Upper lobe of left lung (tissue), 6 donors: ENCODE measurements around the gene BPGM. TPM values are rescaled to one million over a fixed set of nuclear protein-coding genes. Genes with fewer than 3 reads are reported as not detected.

Experiments
- ATAC-seq, 2 donors: fragments of 200-7000 bp; cut with Tn5 transposase; one replicate each; pipeline ENCODE4 v1.9.1; 2022; ENCODE audit warnings: mild to moderate bottlenecking in 2 of 2, moderate library complexity in 2 of 2; ENCODE audit not compliant: low FRiP score in 2 of 2
- DNase-seq, 2 donors: peaks; one replicate each; pipeline ENCODE4 v3.0.0-alpha.2; 2019 to 2020
- H3K27ac ChIP-seq, 4 donors: fragments of 200-600 bp; sonication (generic); one replicate each; pipeline ENCODE4 v1.5.1; 2016 to 2019
- H3K27me3 ChIP-seq, 4 donors: fragments of 200-600 bp; sonication (generic); one replicate each; pipeline ENCODE4 v1.5.1; 2017 to 2019
- H3K36me3 ChIP-seq, 4 donors: fragments of 200-600 bp; sonication (generic); one replicate each; pipeline ENCODE4 v1.5.1; 2016 to 2019
- H3K4me1 ChIP-seq, 4 donors: fragments of 200-600 bp; sonication (generic); one replicate each; pipeline ENCODE4 v1.5.1; 2018 to 2019
- H3K4me3 ChIP-seq, 4 donors: fragments of 200-600 bp; sonication (generic); one replicate each; pipeline ENCODE4 v1.5.1; 2017 to 2019; ENCODE audit warnings: mild to moderate bottlenecking in 2 of 4, moderate library complexity in 1 of 4
- H3K9me3 ChIP-seq, 4 donors: fragments of 200-600 bp; sonication (generic); one replicate each; pipeline ENCODE4 v1.5.1; 2018 to 2019
- EP300 ChIP-seq, 4 donors: sonication (generic); formaldehyde crosslinking; IDR thresholded peaks; one replicate each; pipeline ENCODE4 v1.5.1; 2017; ENCODE audit warnings: antibody characterized with exemption in 4 of 4, control low read depth in 2 of 4
- POLR2A ChIP-seq, 4 donors: fragments of 450-650 bp; IDR thresholded peaks; one replicate each; pipeline ENCODE4 v1.5.1; 2016 to 2017; ENCODE audit warnings: antibody characterized with exemption in 4 of 4, mild to moderate bottlenecking in 2 of 4
- POLR2AphosphoS5 ChIP-seq, 2 donors: sonication (generic); formaldehyde crosslinking; IDR thresholded peaks; one replicate each; pipeline ENCODE4 v1.5.1; 2017; ENCODE audit warnings: antibody characterized with exemption in 2 of 2
- WGBS, 2 donors: methylation state at CpG; one replicate each; pipeline ENCODE4 v1.1.5; 2017 to 2018; 5-methylcytosine and 5-hydroxymethylcytosine counted together
- total RNA-seq, 6 donors: library from RNA; depleted of rRNA in 4 of 6; stranded (reverse); fragments of >200 nt in 4 of 6; gene quantifications; one replicate each; pipeline versions ENCODE4 v1.1.0 to v1.2.1, GENCODE V29; 2016 to 2021
- TF ChIP-seq, protein P1 (sequence below), 6 experiments: fragments of 450-650 bp in 4 of 6; fragments of 200-600 bp in 2 of 6; sonication (generic) in 2 of 6; IDR thresholded peaks; one replicate each; pipeline ENCODE4 v1.5.1; 2016 to 2019; ENCODE audit warnings: antibody characterized with exemption in 6 of 6
- donor health status: DM: no; HTN: no; CAD: no; lungs with moderate emphysema.
- donor health status: DM: no; HTN: yes; CAD: no; lungs with severe emphysema.

The BPGM gene
- total RNA-seq, 6 donors from 2014 or later = 9.5 to 30.7 (median 14.3) TPM

DNA sequence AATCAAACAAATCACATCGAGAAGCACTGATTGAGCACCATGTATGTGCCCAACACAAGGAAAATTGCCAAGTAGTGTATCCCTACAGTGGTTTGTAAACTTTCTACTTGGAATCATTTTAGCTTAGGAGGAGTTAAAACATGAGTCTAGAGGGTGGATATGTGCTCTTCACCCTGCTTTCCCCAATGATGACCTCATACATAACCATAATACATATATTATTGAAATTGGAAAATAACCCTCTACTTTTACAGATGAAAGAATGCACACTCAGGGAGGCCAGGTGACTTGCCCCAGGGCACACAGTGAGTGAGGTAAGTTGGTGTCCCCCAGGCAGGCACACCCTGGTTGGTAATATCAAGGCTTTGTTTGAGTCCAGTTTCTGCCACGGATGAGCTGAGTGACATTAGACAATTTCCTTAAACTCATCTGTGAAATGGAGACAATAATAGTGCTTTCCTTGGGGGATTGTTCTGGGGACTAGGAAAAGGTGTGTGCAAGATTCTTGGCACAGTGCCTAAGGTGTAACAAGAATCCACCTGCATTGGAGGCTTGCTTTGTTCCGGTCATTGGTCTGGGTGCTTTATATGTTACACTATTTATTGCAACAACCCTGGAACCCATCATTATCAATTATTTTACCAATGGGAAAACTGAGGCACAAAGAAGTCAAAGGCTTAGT is 50.7 kb downstream of the BPGM start:
- DNase-seq (no peak), ATAC-seq (no peak)
- no peaks in the 10 kb centered on the region for H3K27me3 ChIP-seq
- H3K36me3 ChIP-seq = no peaks in the 10 kb centered on the region
- no peaks in the 10 kb centered on the region for H3K9me3 ChIP-seq
- H3K27ac ChIP-seq = no peak overlapping the region
- TF ChIP-seq, protein P1, sequence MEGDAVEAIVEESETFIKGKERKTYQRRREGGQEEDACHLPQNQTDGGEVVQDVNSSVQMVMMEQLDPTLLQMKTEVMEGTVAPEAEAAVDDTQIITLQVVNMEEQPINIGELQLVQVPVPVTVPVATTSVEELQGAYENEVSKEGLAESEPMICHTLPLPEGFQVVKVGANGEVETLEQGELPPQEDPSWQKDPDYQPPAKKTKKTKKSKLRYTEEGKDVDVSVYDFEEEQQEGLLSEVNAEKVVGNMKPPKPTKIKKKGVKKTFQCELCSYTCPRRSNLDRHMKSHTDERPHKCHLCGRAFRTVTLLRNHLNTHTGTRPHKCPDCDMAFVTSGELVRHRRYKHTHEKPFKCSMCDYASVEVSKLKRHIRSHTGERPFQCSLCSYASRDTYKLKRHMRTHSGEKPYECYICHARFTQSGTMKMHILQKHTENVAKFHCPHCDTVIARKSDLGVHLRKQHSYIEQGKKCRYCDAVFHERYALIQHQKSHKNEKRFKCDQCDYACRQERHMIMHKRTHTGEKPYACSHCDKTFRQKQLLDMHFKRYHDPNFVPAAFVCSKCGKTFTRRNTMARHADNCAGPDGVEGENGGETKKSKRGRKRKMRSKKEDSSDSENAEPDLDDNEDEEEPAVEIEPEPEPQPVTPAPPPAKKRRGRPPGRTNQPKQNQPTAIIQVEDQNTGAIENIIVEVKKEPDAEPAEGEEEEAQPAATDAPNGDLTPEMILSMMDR (IDR thresholded peaks at IDR 0.05) = no peak
- TF ChIP-seq POLR2AphosphoS5 (IDR thresholded peaks at IDR 0.05) = no peak
- TF ChIP-seq POLR2A (IDR thresholded peaks at IDR 0.05) = no peak
- TF ChIP-seq EP300 (IDR thresholded peaks at IDR 0.05) = no peak
- H3K4me3 ChIP-seq = no peak overlapping the region
- WGBS, 2 donors = 93 to 96% methylated on average over 3 of the region's 3 CpGs
- no peaks in the 10 kb centered on the region for H3K4me1 ChIP-seq

DNA sequence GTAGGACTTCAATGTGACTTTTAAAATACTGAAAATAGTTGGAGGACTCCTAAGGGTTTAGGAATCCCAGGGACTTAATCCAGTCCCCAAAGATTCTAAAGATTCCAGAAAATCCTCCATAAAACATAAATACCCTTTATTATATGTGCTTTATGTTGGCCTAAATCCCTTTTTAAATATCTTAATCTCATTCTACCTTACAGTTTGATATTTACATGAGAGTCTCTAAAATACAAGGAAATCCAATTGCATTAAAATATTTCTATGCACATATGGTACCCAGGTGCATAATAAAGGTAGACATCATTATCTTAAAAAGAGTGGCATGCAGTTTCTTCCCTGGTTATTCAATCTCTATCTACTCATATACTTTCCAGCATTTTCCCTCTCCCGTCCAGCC is 51.8 kb downstream of the BPGM start:
- WGBS, 2 donors = 96 to 100% methylated on average over 1 of the region's 1 CpG
- no peaks in the 10 kb centered on the region for H3K27me3 ChIP-seq
- no peak for ATAC-seq
- no peak for TF ChIP-seq EP300 (IDR thresholded peaks at IDR 0.05)
- TF ChIP-seq POLR2A (IDR thresholded peaks at IDR 0.05) = no peak
- no peak for TF ChIP-seq POLR2AphosphoS5 (IDR thresholded peaks at IDR 0.05)
- TF ChIP-seq, protein P1 (IDR thresholded peaks at IDR 0.05) = no peak
- no peak for DNase-seq
- no peak overlapping the region for H3K4me3 ChIP-seq
- no peaks in the 10 kb centered on the region for H3K36me3 ChIP-seq
- no peaks in the 10 kb centered on the region for H3K9me3 ChIP-seq
- no peak overlapping the region for H3K27ac ChIP-seq
- peaks cover 0 to 4% (median 0%) of the 10 kb centered on the region in 4 donors for H3K4me1 ChIP-seq

DNA sequence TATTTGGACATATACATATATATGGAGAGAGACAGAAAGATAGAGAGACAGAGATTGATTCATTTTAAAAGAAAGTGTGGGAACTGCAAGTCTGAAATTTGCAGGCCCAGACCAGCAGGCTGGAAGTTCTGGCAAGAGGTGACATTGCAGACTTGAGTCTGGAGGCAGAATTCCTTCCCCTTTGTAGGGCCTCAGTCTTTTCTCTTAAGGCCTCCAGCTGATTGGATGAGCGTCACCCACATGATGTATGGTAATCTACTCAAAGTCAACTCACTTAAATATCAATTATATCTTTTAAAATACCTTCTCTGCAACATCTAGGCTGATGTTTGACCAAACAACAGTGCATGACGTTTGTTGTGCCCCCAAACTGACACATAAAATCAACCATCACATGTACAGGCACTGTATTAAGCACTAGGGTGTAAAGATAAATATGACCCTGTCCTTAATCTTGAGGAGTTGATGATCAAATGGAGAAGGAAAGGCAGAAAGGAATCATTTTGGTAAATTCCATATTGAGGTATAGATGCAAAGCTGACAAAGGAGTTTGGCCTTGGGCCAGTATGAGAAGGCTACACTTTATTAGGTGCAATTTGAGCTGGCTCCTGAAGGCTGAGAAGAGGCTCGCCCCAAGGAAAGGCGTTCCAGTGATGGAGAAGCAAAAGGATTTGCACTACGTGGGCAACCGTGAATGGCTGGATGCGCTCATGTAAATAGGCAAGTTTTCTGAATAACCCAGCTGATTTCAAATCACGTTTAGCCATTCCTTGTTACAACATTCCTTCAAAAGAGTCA is 52.6 kb downstream of the BPGM start:
- ATAC-seq = no peak
- TF ChIP-seq EP300 (IDR thresholded peaks at IDR 0.05) (no peak), POLR2AphosphoS5 (IDR thresholded peaks at IDR 0.05) (no peak), POLR2A (IDR thresholded peaks at IDR 0.05) (no peak)
- TF ChIP-seq, protein P1 (IDR thresholded peaks at IDR 0.05) = no peak
- Histone ChIP-seq H3K27ac (peak overlapping the region in 1 of 4 donors; percentile 7), H3K9me3 (no peaks in the 10 kb centered on the region), H3K36me3 (no peaks in the 10 kb centered on the region), H3K4me1 (peaks cover 0 to 4% (median 0%) of the 10 kb centered on the region in 4 donors), H3K4me3 (no peak overlapping the region), H3K27me3 (no peaks in the 10 kb centered on the region)
- 87 to 89% methylated on average over 8 of the region's 8 CpGs for WGBS, 2 donors
- no peak for DNase-seq

DNA sequence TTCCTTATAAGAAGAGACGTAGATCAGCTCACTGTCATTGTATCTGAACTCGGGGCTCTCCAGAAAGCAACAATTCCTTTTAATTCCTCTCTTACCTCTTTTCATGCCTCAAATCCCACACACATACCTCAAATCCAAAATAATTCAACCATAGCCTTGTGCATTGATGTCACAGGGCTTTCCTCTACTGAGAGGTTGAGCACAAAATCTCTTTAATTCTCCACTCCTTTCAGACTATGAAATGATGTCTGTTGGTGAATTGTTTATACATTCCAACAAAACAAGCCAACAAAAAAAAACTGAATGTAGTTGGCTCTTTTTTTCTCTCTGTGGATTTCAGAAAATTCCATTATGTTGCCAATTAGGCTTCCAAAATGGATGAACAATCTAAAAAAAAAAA is 53.2 kb downstream of the BPGM start:
- ATAC-seq (no peak), DNase-seq (no peak)
- peak overlapping the region in 1 of 4 donors; percentile 7 for H3K27ac ChIP-seq
- 86 to 94% methylated on average over 2 of the region's 2 CpGs for WGBS, 2 donors
- no peak overlapping the region for H3K4me3 ChIP-seq
- no peaks in the 10 kb centered on the region for H3K9me3 ChIP-seq
- peaks cover 0 to 4% (median 0%) of the 10 kb centered on the region in 4 donors for H3K4me1 ChIP-seq
- H3K36me3 ChIP-seq = no peaks in the 10 kb centered on the region
- no peaks in the 10 kb centered on the region for H3K27me3 ChIP-seq
- TF ChIP-seq, protein P1 (IDR thresholded peaks at IDR 0.05) = no peak
- no peak for TF ChIP-seq POLR2AphosphoS5 (IDR thresholded peaks at IDR 0.05)
- no peak for TF ChIP-seq EP300 (IDR thresholded peaks at IDR 0.05)
- TF ChIP-seq POLR2A (IDR thresholded peaks at IDR 0.05) = no peak
